NCI-H1092 (cell line): ENCODE data around the gene GPR146.
"Not testable (repeated sequence)": the region's sequence is repeated elsewhere in the genome, so short reads cannot be mapped to it uniquely, and the experiment has no call there.

Experiments used
- DNase-seq: peaks from one replicate; lab custom pipeline; 2025; lab: John Stamatoyannopoulos, UW

The GPR146 gene

DNA sequence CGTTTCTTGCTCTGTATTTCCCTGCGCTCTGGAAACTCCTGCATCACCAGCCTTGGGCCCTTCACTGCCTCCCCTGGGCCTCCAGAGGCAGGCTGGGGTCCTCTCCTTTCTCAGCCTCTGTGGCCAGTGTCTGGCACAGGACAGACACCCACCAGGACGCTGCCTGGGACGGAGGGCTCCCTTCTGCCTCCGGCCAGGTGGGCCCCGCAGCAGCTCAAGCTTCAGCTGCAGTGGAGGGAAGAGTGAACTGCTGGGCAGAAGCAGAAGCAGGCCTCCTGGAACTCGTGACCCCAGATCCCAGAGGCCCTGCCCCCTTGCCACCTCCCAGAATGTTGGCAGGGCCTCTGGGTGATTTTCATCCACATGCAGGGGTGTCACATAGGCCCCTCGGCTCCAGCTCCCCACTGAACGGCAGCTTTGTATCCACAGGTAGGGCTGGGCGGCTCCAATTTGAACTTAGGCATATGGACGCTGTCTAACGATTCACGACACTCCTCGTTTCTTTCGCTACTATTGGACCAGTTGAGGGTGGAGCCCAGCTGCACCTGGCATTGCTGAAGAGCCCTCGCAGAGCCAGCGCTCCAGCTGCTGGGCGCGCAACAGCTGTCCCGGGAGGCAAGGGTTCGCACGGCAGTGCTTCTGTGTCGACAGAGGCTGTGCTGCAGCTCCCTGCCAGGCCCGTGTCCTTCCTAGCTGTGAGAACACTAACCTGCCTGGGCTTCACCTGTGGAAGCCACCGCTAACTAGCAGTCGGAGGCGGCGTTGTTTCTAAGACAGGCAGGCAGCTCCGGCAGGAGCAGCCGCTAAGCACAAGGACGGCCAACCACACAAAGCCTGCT, 18.4 kb upstream of the GPR146 start:
- no peak for DNase-seq

DNA sequence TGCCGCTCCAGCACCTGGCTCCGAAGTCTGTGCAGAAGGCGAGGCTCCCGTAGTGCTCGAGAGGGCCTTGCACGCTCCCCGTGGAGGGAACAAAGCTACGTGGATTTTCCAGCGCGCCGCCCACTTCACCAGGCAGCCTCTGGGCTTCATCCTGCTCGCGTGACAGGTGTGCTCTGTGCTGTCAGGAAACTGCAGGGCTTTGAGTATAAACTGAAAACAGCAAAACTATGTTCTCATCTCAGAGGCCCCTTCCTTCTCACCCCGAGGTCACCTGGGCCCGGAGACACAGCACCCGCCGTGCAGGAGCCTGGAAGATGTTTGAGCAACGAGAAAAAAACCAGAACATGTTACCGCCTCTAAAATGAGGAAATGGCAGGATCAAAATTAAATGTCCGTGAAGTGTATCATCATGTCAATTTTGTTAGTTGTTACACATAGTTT, 17.6 kb upstream of the GPR146 start:
- no peak for DNase-seq

DNA sequence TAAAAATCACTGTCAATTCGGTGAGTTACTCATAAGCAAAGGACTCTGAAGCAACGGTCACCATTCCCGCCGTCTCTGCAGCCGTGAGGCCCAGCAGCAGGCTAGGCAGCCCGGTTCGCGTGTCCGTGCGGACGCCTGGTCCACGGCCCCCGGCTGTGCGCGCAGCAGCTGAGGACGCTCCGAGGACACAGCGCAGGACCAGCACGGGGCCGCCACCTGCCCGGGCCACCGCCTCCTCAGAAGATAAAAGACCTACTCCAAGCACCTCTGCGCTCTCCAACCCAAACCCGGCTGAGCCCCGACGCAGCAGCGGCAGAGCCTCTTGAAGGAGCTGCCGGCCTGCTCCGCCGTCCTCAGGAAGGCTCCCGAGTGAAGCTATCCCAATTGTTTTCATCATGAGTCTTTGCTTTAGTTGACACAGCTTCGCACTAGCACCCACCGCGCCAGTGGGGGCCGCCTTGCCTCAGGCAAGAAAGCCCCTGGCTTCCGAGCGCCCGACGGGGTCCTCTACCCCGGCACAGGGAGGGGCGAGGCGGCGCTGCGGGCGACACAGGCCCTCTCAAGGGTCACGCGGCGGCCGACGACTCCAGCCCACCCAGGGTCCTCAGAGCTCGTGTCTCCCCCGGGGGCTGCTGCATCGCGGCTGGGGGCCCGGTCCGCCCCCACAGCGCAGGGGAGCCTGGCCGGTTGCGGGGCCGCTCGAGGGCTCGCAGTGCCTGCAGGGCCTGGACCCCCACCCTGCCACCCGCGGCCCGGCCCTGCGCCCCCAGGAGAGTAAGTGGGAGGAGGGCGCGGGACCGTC, 16.9 kb upstream of the GPR146 start:
- no peak for DNase-seq

DNA sequence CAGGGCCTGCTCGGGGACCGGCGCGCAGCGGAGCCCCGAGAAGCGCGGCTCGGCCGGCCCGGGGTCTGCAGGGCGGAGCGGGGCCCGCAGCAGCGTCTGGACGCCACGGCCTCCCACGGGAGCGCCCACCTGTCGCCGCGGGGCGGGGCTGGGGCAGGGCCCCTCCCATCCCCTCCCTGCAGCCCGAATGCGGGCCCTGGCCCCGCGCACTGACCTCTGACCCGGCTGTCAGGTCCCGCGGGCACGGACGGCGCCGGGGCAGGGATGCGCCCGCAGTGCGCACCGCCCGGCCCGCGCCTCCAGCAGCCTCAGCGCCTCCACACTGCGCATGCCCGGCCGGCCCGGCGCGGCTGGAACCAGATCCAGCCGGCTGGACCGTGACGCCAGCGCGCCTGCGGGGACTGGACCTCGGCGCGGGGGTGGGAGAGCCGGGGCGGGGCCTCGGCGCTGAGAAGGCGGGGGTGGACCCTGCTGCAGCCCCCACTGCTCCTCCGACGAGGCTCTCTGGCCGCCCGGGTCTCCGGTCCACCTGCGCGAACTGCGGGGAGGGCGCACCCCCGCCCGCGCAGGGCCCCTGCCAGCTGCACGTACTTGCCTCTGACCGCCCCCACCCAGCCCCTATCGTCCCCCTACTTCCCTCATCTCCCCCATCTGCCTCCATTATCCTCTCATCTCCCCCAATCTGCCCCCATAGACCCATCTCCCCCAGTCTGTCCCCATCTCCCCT, 16.1 kb upstream of the GPR146 start:
- peak; percentile 91 for DNase-seq

DNA sequence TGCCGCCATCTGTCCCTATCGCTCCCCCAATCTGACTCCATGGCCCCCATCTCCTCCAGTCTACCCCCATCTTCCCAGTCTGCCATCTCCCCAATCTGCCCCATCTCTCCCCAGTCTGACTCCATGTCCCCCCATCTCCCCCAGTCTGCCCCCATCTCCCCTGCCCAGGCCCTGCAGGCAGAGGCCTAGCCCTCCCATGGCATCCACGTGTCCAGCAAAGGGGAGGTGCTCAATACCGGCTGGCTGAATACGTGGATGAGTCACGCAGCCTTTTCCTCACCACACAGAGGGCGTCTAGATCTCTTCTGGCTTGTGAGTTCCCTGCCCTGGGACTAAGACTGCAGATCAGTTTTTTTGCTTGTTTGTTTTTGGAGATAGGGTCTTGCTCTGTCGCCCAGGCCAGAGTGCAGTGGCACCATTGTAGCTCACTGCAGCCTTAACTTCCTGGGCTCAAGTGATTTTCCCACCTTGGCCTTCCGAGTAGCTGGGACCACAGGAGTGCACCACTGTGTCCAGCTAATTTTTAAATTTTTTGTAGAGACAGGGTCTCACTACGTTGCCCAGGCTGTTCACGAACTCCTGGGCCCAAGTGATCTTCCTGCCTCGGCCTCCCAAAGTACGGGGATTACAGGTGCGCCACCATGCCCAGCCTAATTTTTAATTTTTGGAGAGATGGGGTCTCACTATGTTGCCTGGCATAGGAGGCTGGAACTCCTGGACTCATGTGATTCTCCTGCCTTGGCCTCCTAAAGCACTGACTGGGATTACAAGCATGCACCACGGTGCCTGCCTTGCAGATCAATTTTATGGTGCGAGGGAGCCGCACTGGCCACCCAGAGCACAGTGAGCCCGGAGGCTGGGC, 15.3 kb upstream of the GPR146 start:
- peak; percentile 63 for DNase-seq

DNA sequence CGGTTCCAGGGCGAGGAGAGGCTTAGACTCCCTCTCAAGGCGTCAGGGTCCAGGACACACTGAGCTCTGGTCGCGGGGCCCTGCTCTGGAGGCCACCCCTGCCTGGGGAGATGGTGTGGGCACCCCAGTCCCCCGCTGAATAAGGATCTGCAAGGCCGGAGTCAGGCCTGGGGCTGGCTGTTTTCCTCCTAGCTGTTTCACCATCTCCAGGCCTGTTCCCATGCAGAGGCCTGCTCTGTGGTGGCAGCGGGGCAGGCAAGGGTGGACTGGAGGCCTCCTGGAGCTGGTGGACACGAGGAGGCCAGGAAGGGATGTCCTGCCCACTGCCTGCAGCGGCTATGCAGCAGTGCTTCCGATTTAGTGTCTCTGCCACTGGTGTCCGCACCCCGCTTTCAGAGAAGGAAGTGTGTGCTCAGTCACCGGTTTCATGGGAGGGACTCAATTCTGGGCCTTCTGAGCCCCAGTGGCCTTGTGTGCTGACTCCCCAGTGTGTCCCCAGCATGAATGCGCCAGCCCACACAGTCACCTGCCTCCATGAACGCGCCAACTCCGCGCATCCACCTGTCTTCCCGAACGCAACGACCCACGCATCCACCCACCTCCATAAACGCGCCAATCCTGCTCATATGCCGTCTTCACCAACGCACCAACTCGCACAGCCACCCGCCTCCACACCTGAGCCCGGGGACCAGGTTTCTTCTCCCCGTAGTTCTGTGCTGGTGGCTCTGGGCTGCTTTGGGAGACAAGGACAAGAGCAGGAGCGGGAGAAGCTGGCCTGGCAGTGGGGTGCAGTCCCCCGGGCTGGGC, 14.5 kb upstream of the GPR146 start:
- DNase-seq: no peak

DNA sequence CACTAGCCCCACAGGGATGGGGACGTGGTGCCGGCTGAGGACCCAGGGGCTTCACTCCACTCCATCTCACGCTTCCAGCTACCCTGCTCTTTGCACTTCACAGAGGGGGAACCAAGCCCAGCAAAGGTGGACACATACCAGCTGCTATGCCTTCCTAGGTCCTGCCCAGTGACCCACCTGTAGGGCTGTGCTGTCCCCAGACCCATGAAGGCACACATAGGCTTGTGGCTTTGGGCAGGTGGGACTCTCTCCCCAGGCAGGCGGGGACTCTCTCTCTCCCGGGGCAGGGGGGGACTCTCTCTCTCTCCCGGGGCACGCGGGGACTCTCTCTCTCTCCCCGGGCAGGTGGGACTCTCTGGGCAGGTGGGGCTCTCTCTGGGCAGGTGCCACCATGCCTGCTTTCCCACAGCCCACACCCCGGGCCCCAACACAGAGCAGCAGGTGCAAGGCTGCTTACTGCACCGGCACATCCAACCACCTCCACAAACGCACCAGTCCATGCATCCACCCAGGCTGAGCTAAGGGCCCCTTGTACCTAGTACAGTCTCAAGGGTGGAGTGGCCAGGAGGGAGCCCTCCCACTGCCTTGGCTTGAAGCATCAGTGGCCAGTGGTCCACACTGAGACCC, 13.8 kb upstream of the GPR146 start:
- no peak for DNase-seq

DNA sequence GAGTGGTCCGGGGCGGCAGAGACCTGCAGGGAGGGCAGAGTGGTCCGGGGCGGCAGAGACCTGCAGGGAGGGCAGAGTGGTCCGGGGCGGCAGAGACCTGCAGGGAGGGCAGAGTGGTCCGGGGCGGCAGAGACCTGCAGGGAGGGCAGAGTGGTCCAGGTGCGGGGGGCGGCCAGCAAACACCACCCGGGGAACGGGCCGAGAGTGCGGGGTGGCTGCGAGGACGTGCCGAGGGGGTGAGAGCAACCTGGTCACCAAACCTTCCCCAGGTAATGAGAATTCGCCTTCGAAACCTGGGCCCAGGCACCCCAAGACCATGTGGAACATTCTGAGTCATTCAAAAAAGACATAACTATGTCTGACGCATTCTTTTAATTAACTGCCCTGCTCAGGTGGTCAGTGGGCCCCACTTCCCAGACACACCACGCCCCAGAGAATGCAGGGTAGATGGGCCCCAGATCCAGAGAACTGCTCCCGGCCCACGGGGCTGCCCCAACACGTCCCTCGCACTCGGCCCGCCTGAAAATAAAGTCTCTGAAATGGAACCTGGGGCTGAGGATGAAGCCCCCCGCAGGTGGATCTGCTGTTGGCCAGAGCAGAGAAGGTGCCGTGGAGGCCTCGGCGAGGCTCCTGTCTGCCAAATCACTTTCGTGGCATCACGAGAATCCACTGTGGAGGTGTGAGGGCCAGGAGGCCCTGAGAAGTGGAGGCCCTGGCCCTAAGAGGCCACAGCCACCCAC, 12.5 kb upstream of the GPR146 start:
- DNase-seq: no peak

DNA sequence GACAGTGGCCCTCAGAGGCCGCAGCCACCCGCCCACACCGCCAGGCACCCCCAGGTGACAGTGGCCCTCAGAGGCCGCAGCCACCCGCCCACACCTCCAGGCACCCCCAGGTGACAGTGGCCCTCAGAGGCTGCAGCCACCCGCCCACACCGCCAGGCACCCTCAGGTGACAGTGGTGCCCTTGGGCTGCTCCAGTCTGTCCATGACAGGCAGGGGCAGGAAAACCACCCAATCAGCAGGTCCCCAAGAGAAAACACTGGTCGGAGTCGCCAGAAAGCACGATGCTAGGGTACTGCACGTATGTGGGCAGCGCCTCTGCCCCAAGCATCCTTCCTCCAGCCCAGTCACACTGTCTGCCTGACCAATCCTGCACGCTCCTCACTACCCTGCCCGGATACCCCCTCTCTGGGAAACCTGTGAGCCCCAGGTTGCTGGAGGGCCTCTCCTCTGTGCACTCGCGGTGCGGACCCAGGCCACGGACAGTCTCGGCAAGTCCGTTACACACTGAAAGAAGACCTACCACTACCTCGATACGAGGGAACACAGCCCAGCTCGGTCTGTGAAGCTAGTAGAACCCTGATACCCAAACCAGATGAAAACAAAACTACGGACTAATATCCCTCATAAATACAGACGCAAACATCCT, 11.7 kb upstream of the GPR146 start:
- no peak for DNase-seq

DNA sequence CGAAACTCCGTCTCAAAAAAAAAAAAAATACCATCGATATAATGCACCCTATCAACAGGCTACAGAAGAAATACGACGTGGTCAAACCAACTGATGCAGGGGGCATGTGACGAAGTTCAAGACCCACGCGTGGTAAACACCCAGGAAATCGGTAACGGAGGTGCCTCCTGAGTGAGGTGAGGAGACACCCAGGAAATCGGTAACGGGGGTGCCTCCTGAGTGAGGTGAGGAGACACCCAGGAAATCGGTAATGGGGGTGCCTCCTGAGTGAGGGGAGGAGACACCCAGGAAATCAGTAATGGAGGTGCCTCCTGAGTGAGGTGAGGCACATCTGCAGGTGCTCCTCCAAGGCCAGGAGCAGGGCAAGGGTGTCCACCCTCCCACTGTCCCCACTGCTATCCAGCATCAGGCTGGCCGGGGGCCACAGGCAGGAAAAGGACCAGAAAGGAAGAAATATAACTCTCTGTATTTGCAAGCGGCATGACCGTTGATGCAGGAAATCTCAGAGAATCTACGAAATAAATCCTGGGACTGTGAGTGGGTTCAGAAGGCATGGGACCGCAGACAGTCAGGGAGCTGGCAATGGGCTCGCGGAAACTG, 10.7 kb upstream of the GPR146 start:
- no peak for DNase-seq

DNA sequence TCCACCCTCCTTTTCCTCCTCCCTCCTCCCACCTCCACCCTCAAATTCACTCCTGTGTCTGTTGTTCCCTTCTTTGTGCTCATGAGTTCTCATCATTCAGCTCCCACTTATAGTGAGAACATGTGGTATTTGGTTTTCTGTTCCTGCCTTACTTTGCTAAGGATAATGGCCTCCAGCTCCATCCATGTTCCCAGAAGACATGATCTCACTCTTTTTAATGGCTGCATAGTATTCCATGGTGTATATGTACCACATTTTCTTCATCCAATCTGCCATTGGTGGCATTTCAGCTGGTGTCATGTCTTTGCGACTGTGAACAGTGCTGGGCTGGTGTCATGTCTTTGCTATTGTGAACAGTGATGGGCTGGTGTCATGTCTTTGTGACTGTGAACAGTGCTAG, 9.6 kb upstream of the GPR146 start:
- DNase-seq: not testable (repeated sequence)

DNA sequence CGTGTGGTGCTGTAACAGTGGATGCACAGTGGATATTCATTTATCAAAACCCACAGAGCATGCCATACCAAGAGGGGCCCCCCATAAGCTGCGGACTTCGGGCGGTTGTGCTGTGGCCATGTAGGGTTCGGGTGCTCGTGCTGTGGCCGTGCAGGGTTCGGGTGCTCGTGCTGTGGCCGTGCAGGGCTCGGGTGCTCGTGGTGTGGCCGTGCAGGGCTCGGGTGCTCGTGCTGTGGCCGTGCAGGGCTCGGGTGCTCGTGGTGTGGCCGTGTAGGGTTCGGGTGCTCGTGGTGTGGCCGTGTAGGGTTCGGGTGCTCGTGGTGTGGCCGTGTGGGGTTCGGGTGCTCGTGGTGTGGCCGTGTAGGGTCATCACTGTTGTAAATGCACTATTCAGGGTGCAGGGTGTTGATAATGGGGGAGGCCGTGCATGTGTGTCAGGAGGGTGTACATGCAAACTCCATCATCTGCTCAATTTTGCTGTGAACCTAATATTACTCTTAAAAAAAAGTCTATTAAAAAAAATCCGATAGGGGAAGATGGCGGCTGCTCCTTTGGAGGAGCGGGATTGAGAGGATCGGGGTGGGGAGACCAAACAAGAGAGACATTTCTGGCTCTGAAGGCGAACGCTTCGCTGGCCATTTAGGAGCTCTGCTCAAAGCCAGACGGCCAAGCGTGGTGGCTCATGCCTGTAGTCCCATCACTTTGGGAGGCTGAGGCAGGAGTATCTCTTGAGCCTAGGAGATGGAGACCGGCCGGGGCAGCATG, 8.0 kb upstream of the GPR146 start:
- not testable (repeated sequence) for DNase-seq

DNA sequence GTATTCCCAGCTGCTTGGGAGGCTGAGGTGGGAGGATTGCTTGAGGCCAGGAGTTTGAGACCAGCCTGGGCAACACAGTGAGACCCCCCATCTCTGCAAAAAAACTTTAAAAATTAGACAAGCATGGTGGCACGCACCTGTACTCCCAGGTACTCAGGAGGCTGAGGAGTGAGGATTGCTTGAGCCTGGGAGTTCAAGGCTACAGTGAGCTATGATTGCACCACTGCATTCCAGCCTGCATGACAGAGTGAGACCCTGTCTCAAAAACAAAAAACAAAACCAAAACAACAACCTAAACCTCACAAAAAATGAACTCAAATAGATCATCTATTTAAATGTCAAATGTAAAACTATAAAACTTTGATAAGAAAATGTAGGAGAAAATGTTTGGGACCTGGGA, 4.1 kb upstream of the GPR146 start:
- not testable (repeated sequence) for DNase-seq

DNA sequence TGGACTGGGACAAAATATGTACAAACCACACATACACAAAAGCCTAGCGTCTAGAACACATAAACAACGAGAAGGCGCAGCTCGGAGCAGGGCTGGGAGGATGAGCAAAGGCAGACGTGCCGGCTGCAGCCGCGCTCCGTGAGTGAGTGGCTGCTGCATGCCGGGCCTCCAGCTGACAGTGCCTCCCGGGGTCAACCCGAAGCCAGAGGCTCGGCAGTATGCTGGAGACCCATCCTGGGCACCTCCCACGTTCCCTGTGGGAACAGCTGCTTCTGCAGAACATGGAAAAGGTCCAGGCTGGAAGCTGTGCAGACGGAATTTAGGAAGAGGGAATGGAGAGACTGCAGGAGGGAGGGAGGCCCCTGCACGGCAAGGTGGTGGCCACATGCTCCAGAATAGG, 3.6 kb upstream of the GPR146 start:
- DNase-seq: no peak

DNA sequence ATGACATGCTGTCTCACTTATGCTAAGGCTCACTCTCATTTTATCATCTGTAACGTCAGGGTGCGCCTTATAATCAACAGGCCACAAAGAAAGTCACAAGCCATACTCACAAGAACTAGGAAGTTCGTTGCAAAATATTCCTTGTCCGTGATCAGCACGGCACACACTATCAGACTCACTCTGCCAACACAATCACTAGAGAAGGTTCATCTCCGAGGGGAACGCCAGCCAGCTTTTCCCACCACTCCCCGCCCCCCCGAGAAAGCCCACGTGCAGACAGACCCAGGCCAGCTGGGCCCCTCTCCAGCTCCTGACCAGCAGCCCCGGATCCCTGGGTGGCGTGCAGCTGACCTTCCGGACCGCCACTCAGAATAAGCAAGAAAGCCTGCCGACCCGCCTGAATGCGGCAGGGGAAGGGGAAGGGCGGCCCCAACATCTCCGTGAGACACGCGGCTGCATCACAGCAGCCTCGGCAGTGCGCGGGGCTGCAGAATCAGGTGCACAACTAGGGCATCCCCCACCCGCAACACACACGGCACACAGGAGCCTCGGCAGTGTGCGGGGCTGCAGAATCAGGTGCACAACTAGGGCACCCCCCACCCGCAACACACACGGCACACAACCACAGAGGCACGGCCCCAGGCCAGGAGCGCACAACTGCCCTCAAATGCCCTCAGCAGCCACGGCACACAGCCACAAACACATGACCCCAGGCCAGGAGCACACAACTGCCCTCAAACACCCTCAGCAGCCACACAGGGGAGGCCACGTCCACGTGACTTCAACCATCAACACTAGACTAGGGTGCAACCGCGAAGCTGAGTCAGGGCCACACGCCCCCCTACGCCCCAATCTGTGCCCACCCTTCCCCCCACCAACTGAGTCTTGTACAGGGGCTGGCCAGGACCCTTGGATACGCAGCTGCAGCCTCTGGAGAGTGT, 2.5 kb upstream of the GPR146 start:
- no peak for DNase-seq

DNA sequence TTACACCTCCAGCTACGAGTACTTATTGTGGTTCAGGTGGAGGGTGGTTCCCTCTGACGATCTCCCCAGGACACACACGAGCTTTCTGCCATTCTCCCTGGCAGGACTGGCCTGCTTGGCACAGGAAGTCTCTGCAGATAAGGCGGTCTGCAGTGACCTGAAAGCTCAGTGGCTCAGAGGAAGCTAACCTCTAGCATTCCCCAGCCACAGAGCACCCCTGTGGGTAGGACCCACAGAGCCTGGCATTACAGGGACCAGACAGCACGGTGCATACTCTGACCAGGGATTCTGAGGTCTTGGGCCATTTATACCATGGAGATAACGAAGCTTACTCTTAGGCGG, 1.9 kb upstream of the GPR146 start:
- no peak for DNase-seq
